Body of pancreas (tissue), 4 donors: ENCODE results near the gene CNTNAP2. TPM values are rescaled to one million over a fixed set of nuclear protein-coding genes. Genes with fewer than 3 reads are reported as not detected.

Experiments
- ATAC-seq: fragments of 150-250 bp; one replicate; pipeline ENCODE4 v1.9.1; 2016
- DNase-seq, 4 donors: peaks; one replicate each; pipeline ENCODE4 v3.0.0-alpha.2; 2019
- H3K27ac ChIP-seq, 4 donors: fragments of 200-600 bp; sonication (generic); 1 replicate in 3 of 4; 2 replicates in 1 of 4; pipeline versions ENCODE4 v1.5.1 to v1.6.1; 2016 to 2019; ENCODE audit warnings: mild to moderate bottlenecking in 1 of 4, mixed read lengths in 1 of 4, moderate library complexity in 1 of 4
- H3K27me3 ChIP-seq, 2 donors: fragments of 200-600 bp; sonication (generic); one replicate each; pipeline ENCODE4 v1.6.0; 2016; ENCODE audit warnings: mild to moderate bottlenecking in 1 of 2
- H3K36me3 ChIP-seq, 2 donors: fragments of 200-600 bp; sonication (generic); replicated peaks in 1 of 2; 2 replicates each; pipeline ENCODE4 v1.5.1; 2016; ENCODE audit warnings: low read depth in 2 of 2; ENCODE audit not compliant: insufficient read depth in 1 of 2
- H3K4me1 ChIP-seq: fragments of 200-600 bp; sonication (generic); one replicate; pipeline ENCODE4 v1.6.0; 2016
- H3K4me3 ChIP-seq, 2 donors: fragments of 200-600 bp; sonication (generic); 1 replicate in 1 of 2; 2 replicates in 1 of 2; pipeline ENCODE4 v1.5.1; 2016 to 2019
- H3K9me3 ChIP-seq, 3 donors: fragments of 200-600 bp; sonication (generic); 1 replicate in 2 of 3; 2 replicates in 1 of 3; pipeline ENCODE4 v1.5.1; 2016
- POLR2A ChIP-seq, 3 donors: fragments of 450-650 bp; IDR thresholded peaks; one replicate each; pipeline ENCODE4 v1.6.1; 2016; ENCODE audit warnings: antibody characterized with exemption in 3 of 3, mild to moderate bottlenecking in 2 of 3
- WGBS, 2 donors: methylation state at CpG; one replicate each; pipeline ENCODE4 v1.1.5; 2017; 5-methylcytosine and 5-hydroxymethylcytosine counted together
- intact Hi-C: fragments of 100-400 bp; cut with DNase I; formaldehyde crosslinking; loops from one replicate; pipeline ENCODE4 v1.15.1; 2023
- total RNA-seq, 2 donors: library from RNA; depleted of rRNA; stranded (reverse); fragments of >200 nt; gene quantifications; one replicate each; pipeline ENCODE4 v1.1.0, GENCODE V29; 2016
- TF ChIP-seq, protein P1 (sequence below), 7 experiments: fragments of 450-650 bp in 4 of 7; fragments of 200-600 bp in 3 of 7; sonication (generic) in 3 of 7; IDR thresholded peaks; one replicate each; pipeline ENCODE4 v1.5.1; 2016 to 2019; ENCODE audit warnings: antibody characterized with exemption in 7 of 7

The CNTNAP2 gene
- total RNA-seq, 2 donors from 2014 or later = 1.0 TPM; not detected in 1

DNA sequence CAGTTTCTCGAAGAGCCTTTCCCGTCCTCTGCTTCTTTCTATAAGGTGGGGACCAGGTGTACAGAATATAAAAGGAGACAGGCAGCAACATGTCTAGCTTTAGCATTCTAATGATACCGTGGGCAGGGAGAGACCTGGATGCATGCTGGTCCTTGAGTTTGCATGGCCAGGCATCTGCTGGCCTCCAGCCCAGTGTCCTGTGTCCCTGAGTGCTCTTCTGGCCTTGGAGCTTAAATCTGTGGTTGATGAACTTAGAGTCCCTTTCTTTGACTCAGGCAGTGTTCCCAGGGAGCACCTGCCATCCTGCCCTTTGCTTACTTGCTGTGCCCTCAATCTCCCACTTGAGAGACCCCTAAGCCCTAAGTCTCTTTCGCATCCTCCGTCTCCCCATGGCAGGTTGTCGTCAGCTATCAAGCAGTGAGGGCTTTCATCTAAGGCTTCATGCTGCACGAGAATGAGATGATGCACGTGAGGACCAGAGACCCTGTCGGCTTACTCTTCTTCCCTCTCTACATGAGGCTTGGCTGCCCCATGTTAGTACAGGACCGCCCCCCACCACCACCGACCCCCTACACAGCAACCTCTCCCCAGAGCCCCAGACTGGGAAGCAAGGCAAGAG, 2160.6 kb downstream of the CNTNAP2 start:
- Histone ChIP-seq H3K36me3 (no peaks in the 10 kb centered on the region), H3K4me1 (no peaks in the 10 kb centered on the region), H3K4me3 (no peak overlapping the region), H3K27ac (no peak overlapping the region), H3K27me3 (no peaks in the 10 kb centered on the region), H3K9me3 (no peaks in the 10 kb centered on the region)
- DNase-seq (no peak), ATAC-seq (no peak)
- 53 to 55% methylated on average over 11 of the region's 11 CpGs for WGBS, 2 donors
- intact Hi-C loops = no loop called here
- no peak for TF ChIP-seq POLR2A (IDR thresholded peaks at IDR 0.05)
- TF ChIP-seq, protein P1, sequence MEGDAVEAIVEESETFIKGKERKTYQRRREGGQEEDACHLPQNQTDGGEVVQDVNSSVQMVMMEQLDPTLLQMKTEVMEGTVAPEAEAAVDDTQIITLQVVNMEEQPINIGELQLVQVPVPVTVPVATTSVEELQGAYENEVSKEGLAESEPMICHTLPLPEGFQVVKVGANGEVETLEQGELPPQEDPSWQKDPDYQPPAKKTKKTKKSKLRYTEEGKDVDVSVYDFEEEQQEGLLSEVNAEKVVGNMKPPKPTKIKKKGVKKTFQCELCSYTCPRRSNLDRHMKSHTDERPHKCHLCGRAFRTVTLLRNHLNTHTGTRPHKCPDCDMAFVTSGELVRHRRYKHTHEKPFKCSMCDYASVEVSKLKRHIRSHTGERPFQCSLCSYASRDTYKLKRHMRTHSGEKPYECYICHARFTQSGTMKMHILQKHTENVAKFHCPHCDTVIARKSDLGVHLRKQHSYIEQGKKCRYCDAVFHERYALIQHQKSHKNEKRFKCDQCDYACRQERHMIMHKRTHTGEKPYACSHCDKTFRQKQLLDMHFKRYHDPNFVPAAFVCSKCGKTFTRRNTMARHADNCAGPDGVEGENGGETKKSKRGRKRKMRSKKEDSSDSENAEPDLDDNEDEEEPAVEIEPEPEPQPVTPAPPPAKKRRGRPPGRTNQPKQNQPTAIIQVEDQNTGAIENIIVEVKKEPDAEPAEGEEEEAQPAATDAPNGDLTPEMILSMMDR (IDR thresholded peaks at IDR 0.05) = no peak

DNA sequence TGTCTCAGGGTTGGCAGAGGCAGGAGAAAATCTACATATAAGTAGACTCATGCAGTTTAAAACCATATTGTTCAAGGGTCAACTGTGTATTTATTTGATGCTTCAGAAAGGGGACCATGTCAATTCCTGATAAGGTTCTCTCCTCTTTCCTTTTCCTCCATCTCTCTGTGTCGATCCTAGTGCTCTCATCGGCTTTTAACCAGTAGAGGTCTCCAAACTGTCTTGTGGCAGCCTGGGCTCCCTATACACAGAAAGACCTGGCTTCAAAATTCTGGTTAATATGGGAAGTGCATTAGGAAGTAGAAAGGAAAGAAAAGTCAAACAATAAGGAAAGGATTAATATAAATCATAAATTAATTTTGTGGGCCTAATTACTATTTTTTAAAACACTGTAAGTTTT, 2169.5 kb downstream of the CNTNAP2 start:
- Histone ChIP-seq H3K27me3 (no peaks in the 10 kb centered on the region), H3K4me1 (no peaks in the 10 kb centered on the region), H3K9me3 (no peaks in the 10 kb centered on the region), H3K4me3 (no peak overlapping the region), H3K27ac (no peak overlapping the region), H3K36me3 (no peaks in the 10 kb centered on the region)
- DNase-seq (peak in 1 of 4 donors; percentile 15), ATAC-seq (no peak)
- 8 to 11% methylated on average over 2 of the region's 2 CpGs for WGBS, 2 donors
- no peak for TF ChIP-seq POLR2A (IDR thresholded peaks at IDR 0.05)
- TF ChIP-seq, protein P1 (IDR thresholded peaks at IDR 0.05) = peak in 4 of 7 experiments; percentile 8 to 37 (median 24)
- intact Hi-C loops = no loop called here

DNA sequence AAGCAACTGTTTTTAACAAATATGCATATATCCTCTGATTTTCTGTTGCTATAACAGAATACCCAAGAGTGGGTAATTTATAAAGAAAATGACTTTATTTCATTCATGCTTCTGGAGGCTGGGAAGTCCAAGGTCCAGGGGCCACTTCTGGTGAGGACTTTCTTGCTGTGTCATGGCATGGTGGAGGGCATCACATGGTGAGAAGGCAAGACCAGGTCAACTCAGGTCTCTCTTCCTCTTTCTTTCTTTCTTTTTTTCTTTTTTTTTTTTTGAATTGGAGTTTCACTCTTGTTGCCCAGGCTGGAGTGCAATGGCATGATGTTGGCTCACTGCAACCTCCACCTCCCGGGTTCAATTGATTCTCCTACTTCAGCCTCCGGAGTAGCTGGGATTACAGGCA, 2170.9 kb downstream of the CNTNAP2 start:
- Histone ChIP-seq H3K9me3 (no peaks in the 10 kb centered on the region), H3K4me1 (no peaks in the 10 kb centered on the region), H3K27ac (no peak overlapping the region), H3K27me3 (peaks cover 0 to 4% of the 10 kb centered on the region in 2 donors), H3K4me3 (no peak overlapping the region), H3K36me3 (no peaks in the 10 kb centered on the region)
- ATAC-seq = no peak
- TF ChIP-seq POLR2A (IDR thresholded peaks at IDR 0.05) = no peak
- TF ChIP-seq, protein P1 (IDR thresholded peaks at IDR 0.05) = no peak
- intact Hi-C loops = no loop called here
- DNase-seq = no peak
- 90% methylated on average over 1 of the region's 2 CpGs; no CpG with 5 or more reads in 1 of the 2 donors for WGBS, 2 donors

DNA sequence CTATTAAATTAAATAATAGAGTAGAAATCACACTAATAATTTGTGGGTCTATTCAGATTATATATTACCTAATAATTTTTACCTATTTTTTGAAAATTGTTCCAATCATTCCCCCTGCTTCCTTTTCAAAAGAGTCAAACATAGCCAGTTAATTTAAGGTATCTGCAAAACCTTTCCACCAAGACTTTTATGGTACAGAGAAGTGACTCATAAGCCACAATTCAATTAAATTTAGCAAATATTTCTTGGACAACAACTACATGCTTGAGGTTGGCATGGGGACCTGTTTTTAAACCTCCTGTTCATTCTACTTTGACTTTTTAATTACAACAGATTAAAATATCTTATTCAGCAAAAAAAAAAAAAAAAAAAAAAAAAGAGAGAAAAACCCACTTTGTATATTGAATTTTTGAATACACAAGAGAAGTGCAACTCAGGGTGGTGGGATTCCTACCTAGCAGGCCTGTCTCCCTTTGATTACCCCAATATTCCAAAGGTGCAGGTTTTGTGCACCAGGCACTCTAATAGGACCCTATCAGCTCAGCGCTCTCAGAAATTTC, 2172.1 kb downstream of the CNTNAP2 start:
- intact Hi-C loops = no loop called here
- no peak overlapping the region for H3K27ac ChIP-seq
- TF ChIP-seq POLR2A (IDR thresholded peaks at IDR 0.05) = no peak
- TF ChIP-seq, protein P1 (IDR thresholded peaks at IDR 0.05) = no peak
- H3K4me3 ChIP-seq = no peak overlapping the region
- DNase-seq (no peak), ATAC-seq (no peak)
- H3K9me3 ChIP-seq = no peaks in the 10 kb centered on the region
- H3K36me3 ChIP-seq = no peaks in the 10 kb centered on the region
- H3K27me3 ChIP-seq = peaks cover 0 to 4% of the 10 kb centered on the region in 2 donors
- no peaks in the 10 kb centered on the region for H3K4me1 ChIP-seq
- WGBS, 2 donors = 100% methylated on average over 1 of the region's 1 CpG

DNA sequence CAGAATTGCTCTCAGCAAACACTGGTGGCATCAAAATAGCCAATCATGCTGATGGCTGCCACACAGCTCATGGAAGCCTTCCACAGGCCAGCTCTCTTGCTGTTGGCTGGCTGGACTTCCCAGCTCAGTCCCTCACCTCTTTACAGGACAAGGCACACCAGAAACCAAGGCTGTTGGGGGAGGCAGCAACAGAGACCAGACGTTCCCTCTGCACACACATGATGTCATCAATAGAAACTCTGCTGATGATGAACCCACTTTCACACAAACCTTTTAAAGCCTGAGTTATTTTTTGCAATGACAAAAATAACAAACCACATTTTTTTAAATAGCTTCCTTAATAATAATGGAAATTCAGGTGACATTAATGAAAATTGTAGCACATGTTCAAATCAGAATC, 2173.0 kb downstream of the CNTNAP2 start:
- no peak for DNase-seq
- no peak for TF ChIP-seq POLR2A (IDR thresholded peaks at IDR 0.05)
- TF ChIP-seq, protein P1 (IDR thresholded peaks at IDR 0.05) = no peak
- intact Hi-C loops = no loop called here
- Histone ChIP-seq H3K9me3 (no peaks in the 10 kb centered on the region), H3K4me3 (no peak overlapping the region), H3K27ac (no peak overlapping the region), H3K4me1 (no peaks in the 10 kb centered on the region), H3K27me3 (peaks cover 0 to 4% of the 10 kb centered on the region in 2 donors), H3K36me3 (no peaks in the 10 kb centered on the region)
- ATAC-seq = no peak
- 25 to 30% methylated on average over 1 of the region's 1 CpG for WGBS, 2 donors
